ENCODE results near the gene RUNX2.

DNA sequence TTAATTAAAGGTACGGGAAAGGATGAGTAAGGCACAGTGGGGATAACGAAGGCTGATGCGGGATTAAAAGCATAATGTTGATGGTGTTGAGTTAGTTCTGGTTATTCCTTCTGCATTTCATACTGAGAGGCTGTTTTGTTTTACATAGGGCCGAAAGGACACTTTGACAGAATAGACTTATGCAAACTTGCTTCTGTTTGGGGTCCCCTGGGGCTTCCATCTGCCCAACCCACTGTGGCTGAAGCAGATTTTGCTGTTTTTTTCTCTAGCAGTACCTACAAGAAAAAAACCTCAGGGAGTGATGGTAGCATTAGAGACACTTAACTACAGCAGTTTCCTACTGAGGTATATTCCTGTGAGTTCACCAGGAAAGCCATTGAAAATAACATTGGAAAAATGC lies 185.7 kb downstream of the RUNX2 start:
- TF ChIP-seq, protein P1, sequence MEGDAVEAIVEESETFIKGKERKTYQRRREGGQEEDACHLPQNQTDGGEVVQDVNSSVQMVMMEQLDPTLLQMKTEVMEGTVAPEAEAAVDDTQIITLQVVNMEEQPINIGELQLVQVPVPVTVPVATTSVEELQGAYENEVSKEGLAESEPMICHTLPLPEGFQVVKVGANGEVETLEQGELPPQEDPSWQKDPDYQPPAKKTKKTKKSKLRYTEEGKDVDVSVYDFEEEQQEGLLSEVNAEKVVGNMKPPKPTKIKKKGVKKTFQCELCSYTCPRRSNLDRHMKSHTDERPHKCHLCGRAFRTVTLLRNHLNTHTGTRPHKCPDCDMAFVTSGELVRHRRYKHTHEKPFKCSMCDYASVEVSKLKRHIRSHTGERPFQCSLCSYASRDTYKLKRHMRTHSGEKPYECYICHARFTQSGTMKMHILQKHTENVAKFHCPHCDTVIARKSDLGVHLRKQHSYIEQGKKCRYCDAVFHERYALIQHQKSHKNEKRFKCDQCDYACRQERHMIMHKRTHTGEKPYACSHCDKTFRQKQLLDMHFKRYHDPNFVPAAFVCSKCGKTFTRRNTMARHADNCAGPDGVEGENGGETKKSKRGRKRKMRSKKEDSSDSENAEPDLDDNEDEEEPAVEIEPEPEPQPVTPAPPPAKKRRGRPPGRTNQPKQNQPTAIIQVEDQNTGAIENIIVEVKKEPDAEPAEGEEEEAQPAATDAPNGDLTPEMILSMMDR (IDR thresholded peaks at IDR 0.05; ENCODE audit: poor library complexity) = no peak
- TF ChIP-seq EZH2 (IDR thresholded peaks at IDR 0.05; ENCODE audit: borderline replicate concordance) = no peak
- no peak for TF ChIP-seq EZH2phosphoT487 (IDR thresholded peaks at IDR 0.05; ENCODE audit: low read depth, severe bottlenecking, unreplicated experiment)

Measured in hepatocyte (in vitro differentiated cells).